HG02610 (cell line): ENCODE results near the gene NVL.
A peak's percentile ranks its signal among the peaks of the same experiment; 100 is the strongest.
"Not testable (repeated sequence)": the region's sequence is repeated elsewhere in the genome, so short reads cannot be mapped to it uniquely, and the experiment has no call there.

Source experiments
- ATAC-seq: cut with Tn5 transposase; IDR thresholded peaks from one replicate; pipeline ENCODE4 v1.9.1; 2021; ENCODE audit warnings: mild to moderate bottlenecking, moderate library complexity; ENCODE audit not compliant: unreplicated experiment

NVL gene

GRCh38 chr1:224238212-224238611, 91.8 kb downstream of the NVL start:
- ATAC-seq: no peak

GRCh38 chr1:224237119-224237881, 92.7 kb downstream of the NVL start:
- ATAC-seq: no peak

- no peak for ATAC-seq
These were observed 94.0 kb downstream of the NVL start for GRCh38 chr1:224235813-224236493.

GRCh38 chr1:224234017-224234416, 96.0 kb downstream of the NVL start:
- ATAC-seq: no peak

- ATAC-seq: no peak
These were observed 103.0 kb downstream of the NVL start for GRCh38 chr1:224226849-224227502.

- no peak for ATAC-seq
These were observed 105.9 kb downstream of the NVL start for GRCh38 chr1:224223819-224224714.

- ATAC-seq: no peak
These were observed 110.3 kb downstream of the NVL start for GRCh38 chr1:224219612-224220059.

GRCh38 chr1:224219011-224219611, 110.9 kb downstream of the NVL start:
- ATAC-seq: no peak

- ATAC-seq: no peak
These were observed 112.0 kb downstream of the NVL start for GRCh38 chr1:224217655-224218623.

- ATAC-seq: no peak
These were observed 113.6 kb downstream of the NVL start for GRCh38 chr1:224216382-224216781.

- no peak for ATAC-seq
These were observed 116.4 kb downstream of the NVL start for GRCh38 chr1:224213438-224214119.

GRCh38 chr1:224212618-224213061, 117.3 kb downstream of the NVL start:
- no peak for ATAC-seq

GRCh38 chr1:224211206-224211962, 118.6 kb downstream of the NVL start:
- no peak for ATAC-seq

GRCh38 chr1:224205931-224206538, 123.9 kb downstream of the NVL start:
- not testable (repeated sequence) for ATAC-seq

GRCh38 chr1:224205438-224205840, 124.5 kb downstream of the NVL start:
- ATAC-seq: peak; percentile 41

GRCh38 chr1:224203243-224204016, 126.5 kb downstream of the NVL start:
- ATAC-seq: peak; percentile 54

GRCh38 chr1:224201853-224202252, 128.1 kb downstream of the NVL start:
- no peak for ATAC-seq
